Stimulated activated CD4-positive, alpha-beta T cell treated with anti-CD3 and anti-CD28 coated beads, Interleukin-2, amount 100 ng/mL, for 48 hours (primary cell): Measurements from ENCODE around the gene CENPC.
"Not testable (repeated sequence)": the region's sequence is repeated elsewhere in the genome, so short reads cannot be mapped to it uniquely, and the experiment has no call there.

Experiments
- DNase-seq, 2 donors: peaks; one replicate each; pipeline ENCODE4 v3.0.0-alpha.2; 2020

Gene CENPC

GRCh38 chr4:67465032-67465762, 80.1 kb downstream of the CENPC start:
- no peak for DNase-seq

- DNase-seq = no peak
Measured at GRCh38 chr4:67460574-67460973, 84.7 kb downstream of the CENPC start.

GRCh38 chr4:67459164-67459563, 86.1 kb downstream of the CENPC start:
- DNase-seq = no peak

- DNase-seq = no peak
Measured at GRCh38 chr4:67456577-67457196, 88.6 kb downstream of the CENPC start.

- not testable (repeated sequence) for DNase-seq
Measured at GRCh38 chr4:67452846-67453205, 92.5 kb downstream of the CENPC start.

- DNase-seq = no peak
Measured at GRCh38 chr4:67452100-67452845, 93.0 kb downstream of the CENPC start.

GRCh38 chr4:67451464-67451863, 93.8 kb downstream of the CENPC start:
- DNase-seq = no peak

GRCh38 chr4:67448621-67449020, 96.7 kb downstream of the CENPC start:
- DNase-seq = no peak

- DNase-seq = no peak
Measured at GRCh38 chr4:67447873-67448272, 97.4 kb downstream of the CENPC start.

- DNase-seq = no peak
Measured at GRCh38 chr4:67446811-67447210, 98.5 kb downstream of the CENPC start.

GRCh38 chr4:67445881-67446280, 99.4 kb downstream of the CENPC start:
- DNase-seq = not testable (repeated sequence)

- DNase-seq = no peak
Measured at GRCh38 chr4:67438975-67439374, 106.3 kb downstream of the CENPC start.

- DNase-seq = no peak
Measured at GRCh38 chr4:67437974-67438713, 107.2 kb downstream of the CENPC start.

- DNase-seq = no peak
Measured at GRCh38 chr4:67436742-67437141, 108.6 kb downstream of the CENPC start.

- no peak for DNase-seq
Measured at GRCh38 chr4:67430989-67431388, 114.3 kb downstream of the CENPC start.

- DNase-seq = no peak
Measured at GRCh38 chr4:67428819-67429218, 116.5 kb downstream of the CENPC start.
